ENCODE results near the gene SLC34A3. TPM values are rescaled to one million over a fixed set of nuclear protein-coding genes. Genes with fewer than 3 reads are reported as not detected.

SLC34A3 gene
- polyA plus RNA-seq, 3 donors: 10.3 to 12.1 (median 11.4) TPM

DNA sequence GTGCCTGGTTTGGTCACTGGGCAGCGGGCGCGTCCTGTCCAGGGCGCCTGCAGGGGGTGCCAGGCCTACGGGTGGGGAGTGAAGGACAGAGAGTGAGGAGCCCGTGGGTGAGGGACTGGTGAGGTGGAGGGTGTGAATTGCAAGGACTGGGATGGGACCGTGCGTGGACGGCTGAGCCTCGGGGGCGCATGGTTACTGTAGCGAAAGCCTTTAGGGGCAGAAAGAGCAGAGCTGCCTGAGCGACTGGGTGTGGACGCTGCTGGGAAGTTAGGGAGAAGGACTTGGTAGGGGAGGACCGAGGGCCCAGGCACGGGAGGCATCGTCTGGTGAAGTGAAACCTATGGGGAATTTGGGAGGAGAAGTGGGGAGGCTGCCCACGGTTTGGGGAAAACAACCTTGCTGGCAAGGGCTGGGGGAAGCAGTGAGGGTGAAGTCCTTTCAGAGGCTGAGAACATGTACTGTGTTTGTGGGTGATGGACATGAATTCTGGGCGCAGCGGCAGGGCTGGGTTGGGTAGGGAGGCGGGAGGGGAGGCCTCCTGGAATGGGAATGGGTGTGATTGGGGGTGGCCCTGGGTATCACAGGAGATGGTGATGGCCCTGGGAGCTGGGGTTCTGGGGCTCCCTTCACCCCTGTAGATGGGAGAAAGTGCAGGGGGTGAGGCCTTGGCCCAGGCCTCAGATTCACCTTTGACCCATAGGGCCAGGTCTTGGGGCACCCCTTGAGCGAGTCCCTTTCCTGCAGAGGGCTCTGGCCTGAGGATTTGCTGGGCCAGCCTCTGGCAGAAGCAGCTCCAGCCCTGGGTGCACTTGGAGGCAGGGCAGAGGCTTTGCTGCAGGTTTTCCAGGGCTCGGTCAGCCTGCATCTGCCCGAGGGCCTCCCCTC lies 45.1 kb downstream of the SLC34A3 start:
- DNase-seq: no peak

DNA sequence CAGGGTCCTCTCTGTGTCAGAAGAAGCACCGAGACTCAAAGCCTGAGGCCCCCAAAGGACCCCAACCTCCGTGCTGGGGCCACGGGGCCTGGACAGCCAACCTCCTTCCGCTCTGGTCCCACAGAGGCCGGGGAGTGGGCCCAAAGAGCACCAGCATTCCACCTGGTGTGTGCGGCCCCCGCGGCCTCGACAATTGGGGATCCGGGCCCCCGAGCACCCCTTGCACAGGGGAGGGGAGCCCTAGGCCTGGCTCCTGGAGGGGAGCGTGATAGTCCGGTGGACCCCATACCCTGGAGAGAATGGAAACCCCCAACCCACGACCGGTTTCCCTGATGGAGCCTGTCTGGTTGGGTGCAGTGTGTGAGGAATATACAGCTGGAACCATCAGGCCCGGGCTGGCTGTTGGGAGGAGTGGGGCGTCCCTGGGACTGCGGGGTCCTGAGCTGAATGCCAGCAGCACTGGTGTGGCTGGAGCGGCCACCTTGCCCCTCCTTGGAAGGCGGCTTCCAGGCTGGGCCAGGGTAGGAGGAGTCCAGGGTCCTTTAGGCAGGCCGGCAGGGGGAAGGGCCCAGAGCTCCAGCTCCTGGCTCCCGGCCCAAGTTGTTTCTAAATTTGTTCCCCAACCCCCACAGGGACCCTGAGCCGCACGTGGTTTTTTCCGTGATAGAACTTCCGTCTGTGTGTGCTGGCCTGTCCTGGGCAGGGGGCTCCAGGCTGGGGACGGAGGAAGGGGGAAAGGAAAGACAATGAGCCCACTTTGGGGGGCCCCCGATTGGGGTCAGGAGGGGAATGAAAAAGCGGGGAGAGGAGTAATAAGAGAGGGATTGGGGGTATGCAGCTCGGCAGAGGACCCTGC lies 46.0 kb downstream of the SLC34A3 start:
- DNase-seq: no peak

DNA sequence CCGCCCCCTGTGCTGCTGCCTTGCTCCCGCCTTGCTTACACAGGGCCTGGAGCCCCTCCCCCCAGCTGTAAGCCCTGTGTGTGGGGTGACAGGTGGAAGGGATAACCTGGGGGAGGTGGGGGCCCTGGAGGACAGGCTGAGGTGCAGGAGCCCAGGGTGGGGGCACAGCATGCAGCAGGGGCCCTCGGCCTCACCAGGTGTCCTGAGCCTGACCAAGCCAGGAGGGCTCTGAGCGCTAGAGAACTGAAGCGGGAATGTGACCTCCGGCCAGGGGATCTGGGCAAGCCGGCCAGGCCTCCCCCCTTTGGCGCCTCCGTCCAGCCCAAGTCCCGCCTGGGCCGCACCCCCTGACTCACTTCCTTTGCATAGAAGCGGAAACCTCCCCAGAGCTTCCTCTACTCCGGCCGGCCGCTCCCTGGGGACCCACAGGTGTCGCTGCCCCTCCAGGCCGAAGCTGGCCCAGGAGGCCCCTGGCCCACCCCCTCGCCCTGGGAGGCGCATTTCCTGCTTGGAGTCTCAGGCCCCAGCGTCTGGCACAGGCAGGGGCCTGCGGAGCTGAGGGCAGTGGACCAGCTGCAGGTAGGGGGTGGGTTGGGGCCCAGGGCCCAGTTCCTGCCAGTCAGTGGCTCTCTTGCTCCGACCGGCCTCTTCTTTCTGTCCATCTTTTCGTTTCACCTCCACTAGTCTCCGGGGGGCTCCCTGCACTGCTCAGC lies 46.8 kb downstream of the SLC34A3 start, which contains the start of gene TOR4A:
TOR4A (plus strand) TSS at position 398 of the 713 bp plus-strand sequence. CDS start 964 bp downstream, outside the sequence.
- no peak for DNase-seq

DNA sequence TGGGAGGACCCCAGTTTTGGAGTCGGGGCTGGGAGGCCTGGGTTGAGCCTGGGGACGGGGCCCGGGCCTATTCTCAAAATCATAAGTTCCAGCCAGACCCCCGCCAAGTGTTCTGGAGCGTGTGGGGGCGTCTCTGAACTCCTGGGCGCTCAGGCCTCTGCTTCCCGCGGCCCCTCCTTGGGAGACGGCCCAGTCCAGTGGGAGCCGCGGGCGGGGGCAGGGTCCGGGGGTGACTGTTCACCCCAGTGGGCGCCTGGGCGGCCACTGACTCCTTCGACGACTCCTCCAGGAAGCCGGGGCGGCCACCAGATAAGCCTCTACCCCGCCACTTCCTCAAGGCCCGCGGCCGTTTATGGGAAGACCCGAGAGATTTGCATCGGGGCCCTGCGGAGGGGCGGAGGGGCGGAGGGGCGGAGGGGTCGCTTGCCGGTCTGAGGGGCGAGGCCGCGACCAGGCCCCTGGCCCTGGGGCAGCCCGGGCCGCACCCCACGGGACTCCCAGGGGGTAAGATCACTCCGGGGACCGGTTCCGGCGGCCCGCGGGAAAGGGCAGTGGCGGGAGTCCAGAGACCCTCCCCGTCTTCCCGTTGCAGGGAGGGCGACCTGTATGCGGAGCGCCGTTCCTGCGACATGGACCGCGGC lies 47.5 kb downstream of the SLC34A3 start:
- no peak for DNase-seq

DNA sequence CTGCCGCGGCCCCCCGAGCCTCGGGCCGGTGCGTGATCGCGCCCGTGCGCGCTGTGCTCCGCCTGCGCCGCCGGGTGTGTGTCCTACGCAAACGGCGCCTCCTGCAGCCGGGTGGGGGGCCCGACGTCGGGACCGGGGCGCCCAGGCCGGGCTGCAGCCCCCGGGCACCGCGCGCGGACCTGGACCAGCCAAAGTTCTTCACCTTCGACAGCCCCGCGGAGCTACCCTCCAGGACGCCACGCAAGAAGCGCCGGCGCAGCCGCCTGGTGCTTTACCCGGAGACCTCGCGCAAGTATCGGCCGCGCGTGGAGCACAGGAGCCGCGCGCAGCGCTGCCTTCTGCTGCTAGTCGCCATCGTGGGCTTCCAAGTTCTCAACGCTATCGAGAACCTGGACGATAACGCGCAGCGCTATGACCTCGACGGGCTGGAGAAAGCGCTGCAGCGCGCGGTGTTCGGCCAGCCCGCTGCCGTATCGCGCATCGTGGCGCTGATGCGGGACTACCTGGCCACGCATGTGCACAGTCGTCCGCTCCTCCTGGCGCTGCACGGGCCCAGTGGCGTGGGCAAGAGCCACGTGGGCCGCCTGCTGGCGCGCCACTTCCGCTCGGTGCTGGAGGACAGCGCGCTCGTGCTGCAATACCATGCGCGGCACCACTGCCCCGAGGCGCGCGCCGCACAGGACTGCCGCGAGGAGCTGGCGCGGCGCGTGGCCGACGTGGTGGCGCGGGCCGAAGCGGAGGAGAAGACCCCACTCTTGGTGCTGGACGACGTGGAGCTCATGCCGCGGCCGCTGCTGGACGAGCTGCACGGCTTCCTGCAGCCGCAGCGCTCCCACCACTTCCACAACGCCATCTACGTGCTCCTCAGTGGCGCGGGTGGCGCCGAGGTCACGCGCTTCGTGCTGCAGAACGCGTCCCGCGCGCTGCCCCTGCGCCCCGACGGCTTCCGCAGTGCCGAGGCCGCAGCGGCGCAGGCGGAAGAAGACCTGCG lies 48.3 kb downstream of the SLC34A3 start:
- DNase-seq: no peak

DNA sequence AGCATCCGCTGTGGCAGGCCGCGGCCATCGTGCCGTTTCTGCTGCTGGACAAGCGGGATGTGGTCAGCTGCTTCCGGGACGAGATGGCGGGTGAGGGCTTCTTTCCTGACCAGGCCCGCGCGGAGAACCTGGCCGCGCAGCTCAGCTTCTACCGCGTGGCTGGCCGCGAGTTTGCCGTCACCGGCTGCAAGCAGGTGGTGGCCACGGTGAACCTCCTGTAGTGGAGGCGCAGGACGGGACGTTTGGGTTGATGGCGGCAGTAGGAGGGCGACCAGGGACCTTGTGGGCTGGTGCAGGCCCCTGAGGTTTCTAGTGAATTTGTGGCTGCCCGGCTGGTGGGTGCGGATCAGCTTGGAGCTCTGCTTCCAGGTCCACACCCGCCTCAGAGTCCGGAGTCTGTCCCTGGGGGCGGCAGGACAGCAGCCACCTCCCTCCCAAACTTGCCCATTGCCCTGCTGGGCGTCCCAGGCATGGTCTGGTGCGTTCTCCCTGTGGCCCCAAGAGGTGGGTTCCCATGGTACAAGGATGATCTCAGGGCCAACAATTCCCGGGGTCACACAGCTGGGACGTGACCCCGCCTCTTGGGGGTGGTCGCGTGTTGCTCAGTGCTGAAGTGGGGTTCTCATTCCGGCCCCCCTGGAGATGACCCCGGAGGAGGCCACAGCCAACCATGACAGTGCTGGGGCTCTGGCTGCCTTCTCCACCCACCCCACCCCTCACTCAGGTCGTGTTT lies 49.2 kb downstream of the SLC34A3 start:
- no peak for DNase-seq

DNA sequence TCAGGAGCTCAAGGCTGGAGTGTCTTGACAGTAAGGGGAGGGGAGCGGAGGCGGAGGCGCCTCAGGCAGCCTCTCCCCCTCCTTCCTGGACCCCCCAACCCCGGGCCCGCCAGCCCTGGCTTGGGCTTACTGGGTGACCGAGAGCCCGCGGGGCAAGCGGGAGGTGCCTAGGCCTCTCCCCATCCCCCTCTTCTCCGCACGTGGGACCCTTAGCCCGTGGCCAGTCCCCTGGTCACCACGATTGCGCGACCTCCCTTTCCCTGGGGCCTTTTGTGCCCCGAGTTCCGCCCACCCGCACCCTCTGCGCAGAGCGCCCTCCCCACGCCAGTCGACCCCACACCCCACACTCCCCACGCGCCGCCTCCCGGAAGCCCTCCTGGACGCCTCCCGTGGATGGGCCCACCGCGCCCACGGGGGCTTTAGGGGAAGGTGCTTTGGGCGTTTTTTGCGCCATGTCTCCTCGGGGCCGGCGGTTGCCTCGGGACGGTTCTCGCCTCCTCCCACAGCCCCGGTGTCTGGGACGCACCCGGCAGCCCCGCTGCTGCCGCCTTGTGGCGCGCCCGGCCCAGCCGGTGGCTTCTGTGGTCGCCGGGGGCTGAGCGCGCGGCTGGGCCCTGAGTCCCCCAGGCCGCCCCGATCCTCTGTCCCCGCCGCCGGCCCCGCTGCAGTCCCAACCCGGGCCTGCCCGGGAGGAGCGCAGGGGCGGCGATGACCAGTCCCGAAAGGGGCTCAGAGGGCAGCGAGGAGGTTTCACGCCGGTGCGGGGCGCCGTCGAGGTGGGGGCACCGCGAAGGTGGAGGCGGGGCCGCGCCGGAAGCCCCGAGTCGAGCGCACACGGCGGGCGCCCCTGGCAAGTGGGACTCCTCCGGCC lies 50.0 kb downstream of the SLC34A3 start:
- no peak for DNase-seq

DNA sequence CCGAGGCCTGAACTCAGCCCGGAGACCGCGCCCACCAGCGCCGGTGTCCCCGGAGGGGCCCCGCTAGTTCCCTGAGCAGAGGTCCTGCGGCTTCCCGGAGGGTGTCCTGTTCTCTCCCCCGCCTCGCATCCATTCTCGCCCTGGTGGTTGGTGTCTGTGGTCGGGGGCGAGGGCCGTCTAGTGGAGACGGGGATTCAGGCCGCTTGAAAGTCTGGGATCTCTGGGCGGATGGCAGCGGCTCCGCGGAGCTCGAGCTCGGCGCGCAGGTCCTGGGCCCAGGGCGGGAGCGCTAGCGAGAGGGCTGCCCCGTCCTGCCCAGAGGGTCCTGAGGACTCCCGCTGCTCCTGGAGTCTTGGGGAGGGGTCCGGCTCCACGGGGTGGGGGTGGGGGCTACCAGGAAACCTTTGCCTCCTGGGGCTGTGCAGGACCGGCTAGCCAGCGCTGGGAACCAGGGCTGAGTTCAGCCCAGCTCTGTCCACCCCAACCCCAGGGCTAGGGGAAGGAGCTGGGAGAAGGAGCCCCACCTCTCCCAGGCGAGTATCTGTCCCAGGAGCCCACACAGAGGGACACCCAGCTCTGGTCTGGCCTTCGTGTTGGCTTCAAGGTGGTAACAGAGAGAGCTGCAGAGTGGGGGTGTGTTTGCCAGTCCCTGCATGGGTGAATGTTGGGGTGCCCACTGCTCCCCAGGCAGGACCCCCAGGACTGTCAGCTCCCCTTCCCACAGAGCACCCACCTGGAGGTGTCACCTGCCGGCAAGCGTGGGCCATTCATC lies 50.8 kb downstream of the SLC34A3 start:
- DNase-seq: no peak

Other genes starting within 250 kb of the SLC34A3 start
- under 1 TPM; 0.18 to 0.38 (median 0.36) TPM for gene LCNL1, start 247.9 kb upstream of the SLC34A3 start, polyA plus RNA-seq (ENCODE audit: insufficient read length in 3 of 3)
- 10 to 100 TPM; 33.4 to 40.8 (median 40.4) TPM for gene PAXX, start 238.5 kb upstream of the SLC34A3 start, polyA plus RNA-seq (ENCODE audit: insufficient read length in 3 of 3)
- under 1 TPM; 0.29 to 0.57 (median 0.47) TPM for gene CLIC3, start 234.3 kb upstream of the SLC34A3 start, polyA plus RNA-seq (ENCODE audit: insufficient read length in 3 of 3)
- gene ABCA2, start 202.7 kb upstream of the SLC34A3 start, polyA plus RNA-seq (ENCODE audit: insufficient read length in 3 of 3): 10 to 100 TPM; 56.6 to 68.7 (median 63.6) TPM
- gene FUT7, start 198.8 kb upstream of the SLC34A3 start, polyA plus RNA-seq (ENCODE audit: insufficient read length in 3 of 3): under 1 TPM in 1 of 3 donors, not detected in 2; 0.18 TPM
- 10 to 100 TPM; 28.3 to 38.5 (median 32.0) TPM for gene NPDC1, start 184.7 kb upstream of the SLC34A3 start, polyA plus RNA-seq (ENCODE audit: insufficient read length in 3 of 3)
- gene ENTPD2, start 176.8 kb upstream of the SLC34A3 start, polyA plus RNA-seq (ENCODE audit: insufficient read length in 3 of 3): 1 to 10 TPM; 5.5 to 7.4 (median 7.3) TPM
- gene SAPCD2, start 160.3 kb upstream of the SLC34A3 start, polyA plus RNA-seq (ENCODE audit: insufficient read length in 3 of 3): 10 to 100 TPM in 1 of 3 donors, 1 to 10 TPM in 2; 8.0 to 10.4 (median 10.0) TPM
- gene UAP1L1, start 153.4 kb upstream of the SLC34A3 start, polyA plus RNA-seq (ENCODE audit: insufficient read length in 3 of 3): 1 to 10 TPM; 5.4 to 8.6 (median 6.3) TPM
- 10 to 100 TPM; 56.7 to 71.5 (median 64.7) TPM for gene MAN1B1, start 143.9 kb upstream of the SLC34A3 start, polyA plus RNA-seq (ENCODE audit: insufficient read length in 3 of 3)
- 10 to 100 TPM; 24.0 to 29.6 (median 27.7) TPM for gene DPP7, start 116.2 kb upstream of the SLC34A3 start, polyA plus RNA-seq (ENCODE audit: insufficient read length in 3 of 3)
- gene GRIN1, start 91.7 kb upstream of the SLC34A3 start, polyA plus RNA-seq (ENCODE audit: insufficient read length in 3 of 3): under 1 TPM in 1 of 3 donors, not detected in 2; 0.36 TPM
- under 1 TPM in 1 of 3 donors, not detected in 2; 0.34 TPM for gene LRRC26, start 60.9 kb upstream of the SLC34A3 start, polyA plus RNA-seq (ENCODE audit: insufficient read length in 3 of 3)
- not detected for gene TMEM210, start 58.8 kb upstream of the SLC34A3 start, polyA plus RNA-seq (ENCODE audit: insufficient read length in 3 of 3)
- 10 to 100 TPM; 46.2 to 55.9 (median 51.3) TPM for gene ANAPC2, start 42.3 kb upstream of the SLC34A3 start, polyA plus RNA-seq (ENCODE audit: insufficient read length in 3 of 3)
- 10 to 100 TPM; 55.4 to 69.1 (median 65.3) TPM for gene SSNA1, start 42.2 kb upstream of the SLC34A3 start, polyA plus RNA-seq (ENCODE audit: insufficient read length in 3 of 3)
- 10 to 100 TPM; 14.6 to 23.2 (median 22.0) TPM for gene TPRN, start 30.2 kb upstream of the SLC34A3 start, polyA plus RNA-seq (ENCODE audit: insufficient read length in 3 of 3)
- gene TMEM203, start 25.3 kb upstream of the SLC34A3 start, polyA plus RNA-seq (ENCODE audit: insufficient read length in 3 of 3): 10 to 100 TPM; 41.9 to 47.5 (median 44.7) TPM
- gene NDOR1, start 25.2 kb upstream of the SLC34A3 start, polyA plus RNA-seq (ENCODE audit: insufficient read length in 3 of 3): 10 to 100 TPM; 13.3 to 18.9 (median 17.2) TPM
- gene RNF208, start 8.7 kb upstream of the SLC34A3 start, polyA plus RNA-seq (ENCODE audit: insufficient read length in 3 of 3): 10 to 100 TPM; 12.8 to 13.8 (median 13.2) TPM
- gene CYSRT1, start 5.7 kb upstream of the SLC34A3 start, polyA plus RNA-seq (ENCODE audit: insufficient read length in 3 of 3): 10 to 100 TPM; 10.9 to 17.0 (median 16.3) TPM
- gene RNF224, start 3.4 kb upstream of the SLC34A3 start, polyA plus RNA-seq (ENCODE audit: insufficient read length in 3 of 3): 10 to 100 TPM; 10.1 to 15.2 (median 13.8) TPM
- 100 to 1,000 TPM; 383 to 516 (median 420) TPM for gene TUBB4B, start 10.4 kb downstream of the SLC34A3 start, polyA plus RNA-seq (ENCODE audit: insufficient read length in 3 of 3)
- gene STPG3, start 20.4 kb downstream of the SLC34A3 start, polyA plus RNA-seq (ENCODE audit: insufficient read length in 3 of 3): 1 to 10 TPM; 2.8 to 3.9 (median 3.9) TPM
- gene NELFB, start 24.4 kb downstream of the SLC34A3 start, polyA plus RNA-seq (ENCODE audit: insufficient read length in 3 of 3): 10 to 100 TPM; 57.3 to 65.4 (median 61.7) TPM
- 1 to 10 TPM; 5.8 to 8.1 (median 7.3) TPM for gene TOR4A, start 46.8 kb downstream of the SLC34A3 start, polyA plus RNA-seq (ENCODE audit: insufficient read length in 3 of 3)
- gene NRARP, start 71.4 kb downstream of the SLC34A3 start, polyA plus RNA-seq (ENCODE audit: insufficient read length in 3 of 3): 1 to 10 TPM; 7.4 to 9.7 (median 8.5) TPM
- 10 to 100 TPM; 16.0 to 25.3 (median 25.2) TPM for gene EXD3, start 192.3 kb downstream of the SLC34A3 start, polyA plus RNA-seq (ENCODE audit: insufficient read length in 3 of 3)
- gene NOXA1, start 192.5 kb downstream of the SLC34A3 start, polyA plus RNA-seq (ENCODE audit: insufficient read length in 3 of 3): 10 to 100 TPM in 2 of 3 donors, 1 to 10 TPM in 1; 6.7 to 12.3 (median 10.7) TPM
- 1 to 10 TPM in 1 of 3 donors, under 1 TPM in 2; 0.61 to 1.0 (median 0.86) TPM for gene ENTPD8, start 210.5 kb downstream of the SLC34A3 start, polyA plus RNA-seq (ENCODE audit: insufficient read length in 3 of 3)
- 10 to 100 TPM; 45.9 to 55.4 (median 50.4) TPM for gene NSMF, start 228.4 kb downstream of the SLC34A3 start, polyA plus RNA-seq (ENCODE audit: insufficient read length in 3 of 3)